GM19240 (cell line): ENCODE data around the gene HS1BP3.

Experiments
- DNase-seq: peaks from one replicate; pipeline ENCODE4 v3.0.0; 2011; ENCODE audit warnings: low spot score; ENCODE audit not compliant: insufficient read length

Gene HS1BP3

DNA sequence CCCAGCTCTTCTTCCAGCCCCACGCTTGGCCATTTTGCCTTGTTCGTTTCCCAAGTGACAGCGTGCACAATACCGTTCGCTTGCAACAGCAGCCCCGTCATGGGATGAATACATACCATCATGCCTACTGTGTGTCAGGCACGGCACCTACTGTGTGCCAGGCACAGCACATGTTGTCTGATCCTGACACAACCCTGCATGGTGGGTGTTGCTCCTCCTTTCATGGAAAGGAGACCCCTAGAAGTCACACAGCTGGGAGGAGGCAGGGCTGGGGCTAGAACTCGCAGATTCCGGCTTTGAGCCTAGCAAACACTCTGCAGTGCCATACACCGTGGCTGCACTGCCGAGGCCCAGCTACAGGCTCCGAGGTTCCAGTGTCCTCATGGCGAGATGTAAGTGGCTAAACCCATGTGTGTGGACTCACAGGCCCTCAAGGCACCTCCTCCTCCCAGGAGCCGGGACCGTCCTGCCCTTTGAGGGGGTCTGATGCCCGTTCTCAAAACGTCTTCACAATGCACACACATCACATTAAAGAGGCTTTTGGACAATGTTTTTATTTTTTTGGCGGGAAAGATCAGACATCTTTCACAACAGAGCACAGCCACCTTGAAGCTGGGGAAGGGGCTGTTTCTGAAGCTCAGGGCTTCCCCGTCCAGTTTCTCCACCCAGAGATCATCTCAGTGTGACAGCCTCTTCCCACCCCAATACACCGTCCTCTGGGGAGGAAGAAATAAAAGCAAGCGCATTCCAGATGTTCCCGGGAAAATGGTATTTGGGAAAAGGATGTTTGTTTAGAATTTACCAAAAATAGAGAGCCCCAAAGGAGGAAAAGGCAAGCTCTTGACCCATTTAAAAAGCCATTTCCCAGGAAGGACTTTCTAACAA, 64.9 kb downstream of the HS1BP3 start:
- no peak for DNase-seq

GRCh38 chr2:20585359-20585709, 65.6 kb downstream of the HS1BP3 start:
- DNase-seq, result no peak

DNA sequence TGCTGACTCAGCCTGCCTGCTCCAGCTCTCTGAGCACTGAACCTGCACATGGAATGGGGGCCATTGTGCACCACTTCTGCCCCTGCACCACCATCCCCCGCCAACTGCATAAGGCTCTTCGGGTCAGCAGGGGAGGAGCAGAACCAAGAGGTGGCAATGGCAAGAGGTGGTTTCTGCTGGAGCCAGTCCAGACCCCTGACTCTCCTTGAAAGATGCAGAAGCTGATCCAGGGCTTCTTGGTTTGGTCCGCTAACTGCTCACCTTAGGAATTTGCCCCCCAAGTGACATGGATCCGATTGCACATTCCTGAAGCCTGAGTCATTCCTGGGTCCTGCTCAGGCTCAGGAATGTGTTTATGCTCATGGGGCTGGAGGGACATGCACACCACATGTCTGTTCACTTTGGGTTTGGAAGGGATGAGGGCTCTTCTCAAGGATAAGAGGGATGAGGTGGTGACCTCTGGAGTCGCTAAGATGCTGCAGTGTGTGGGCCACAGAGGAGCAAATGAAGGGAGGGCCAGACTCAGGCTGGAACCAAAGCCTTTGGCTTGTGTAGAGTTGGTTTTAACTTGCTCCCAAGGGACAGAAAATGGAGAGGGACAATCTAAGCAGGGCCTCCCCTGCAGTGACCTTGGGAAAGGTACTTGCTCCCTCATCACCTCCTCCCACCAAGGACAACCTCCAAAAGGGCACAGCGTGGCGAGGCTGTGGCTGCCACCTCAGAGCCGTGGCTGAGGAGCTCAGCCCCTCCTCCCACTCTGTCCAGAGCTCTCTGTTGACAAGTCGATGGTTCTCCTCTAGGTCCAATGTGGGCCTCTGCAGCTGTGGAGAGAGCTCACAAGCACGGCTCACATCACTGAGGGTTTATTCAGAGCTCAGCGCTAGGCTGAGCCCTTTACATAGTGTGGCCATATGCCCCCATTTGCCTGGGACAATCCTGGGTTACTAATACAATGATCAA, 66.2 kb downstream of the HS1BP3 start:
- DNase-seq, result no peak

- no peak for DNase-seq
Measured at GRCh38 chr2:20584045-20584398, 66.9 kb downstream of the HS1BP3 start.

DNA sequence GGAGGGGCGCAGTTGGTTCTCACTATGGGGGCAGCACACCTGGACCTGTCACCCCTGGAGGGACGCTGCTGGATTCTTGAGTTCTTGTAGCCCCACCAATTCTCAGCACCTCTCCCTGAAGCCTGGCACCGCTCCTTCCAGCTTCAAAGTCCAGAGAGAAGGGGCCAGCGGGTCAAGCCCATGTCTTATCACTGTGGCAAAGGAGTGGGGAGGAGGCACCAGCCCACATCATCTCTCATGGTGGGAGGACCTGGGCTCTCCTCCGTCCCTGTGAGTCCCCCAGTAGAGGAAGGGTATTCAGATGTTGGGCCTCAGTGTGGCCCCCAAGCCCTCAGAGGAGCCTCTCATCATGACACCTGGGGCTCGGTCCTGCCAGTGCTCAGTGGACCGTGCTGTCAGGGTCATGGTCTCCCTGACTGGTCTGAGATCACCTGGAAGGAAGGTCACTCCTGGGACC, 67.4 kb downstream of the HS1BP3 start:
- DNase-seq, result no peak

- DNase-seq, result no peak
Measured at GRCh38 chr2:20582600-20583221, 68.2 kb downstream of the HS1BP3 start.

DNA sequence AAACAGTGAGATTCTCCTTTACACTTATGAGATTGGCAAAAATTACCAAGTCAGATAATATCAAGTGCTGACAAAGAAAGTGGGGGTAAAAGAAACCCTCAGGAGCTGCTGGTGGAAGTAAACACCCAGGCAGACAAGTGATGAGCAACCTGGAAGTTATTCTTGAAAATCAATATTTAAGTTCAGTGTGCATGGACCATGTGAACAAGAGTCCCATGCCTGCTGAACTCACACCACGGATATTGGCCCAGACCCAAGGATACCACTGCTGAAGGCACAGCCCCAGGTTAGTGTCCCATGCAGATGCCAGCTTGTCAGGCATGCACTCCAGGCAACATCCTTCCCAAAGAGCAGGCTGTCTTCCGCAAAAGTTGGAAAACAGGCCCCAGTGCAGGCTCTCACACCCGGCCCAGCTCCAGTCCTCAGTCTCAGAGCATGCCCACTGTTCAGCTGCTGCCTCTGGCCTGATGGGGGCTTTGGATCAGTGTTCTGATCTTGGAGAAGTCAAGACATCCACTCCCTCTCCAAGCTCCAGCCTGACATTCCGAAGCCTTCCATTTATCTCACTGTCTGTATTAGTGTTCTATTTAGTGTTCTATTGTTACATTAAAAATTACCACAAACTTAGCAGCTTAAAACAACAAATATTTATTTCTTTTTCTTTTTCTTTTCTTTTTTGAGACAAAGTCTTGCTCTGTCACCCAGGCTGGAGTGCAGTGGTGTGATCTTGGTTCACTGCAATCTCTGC, 70.0 kb downstream of the HS1BP3 start:
- DNase-seq, result no peak

GRCh38 chr2:20579866-20580265, 71.0 kb downstream of the HS1BP3 start:
- DNase-seq, result no peak

DNA sequence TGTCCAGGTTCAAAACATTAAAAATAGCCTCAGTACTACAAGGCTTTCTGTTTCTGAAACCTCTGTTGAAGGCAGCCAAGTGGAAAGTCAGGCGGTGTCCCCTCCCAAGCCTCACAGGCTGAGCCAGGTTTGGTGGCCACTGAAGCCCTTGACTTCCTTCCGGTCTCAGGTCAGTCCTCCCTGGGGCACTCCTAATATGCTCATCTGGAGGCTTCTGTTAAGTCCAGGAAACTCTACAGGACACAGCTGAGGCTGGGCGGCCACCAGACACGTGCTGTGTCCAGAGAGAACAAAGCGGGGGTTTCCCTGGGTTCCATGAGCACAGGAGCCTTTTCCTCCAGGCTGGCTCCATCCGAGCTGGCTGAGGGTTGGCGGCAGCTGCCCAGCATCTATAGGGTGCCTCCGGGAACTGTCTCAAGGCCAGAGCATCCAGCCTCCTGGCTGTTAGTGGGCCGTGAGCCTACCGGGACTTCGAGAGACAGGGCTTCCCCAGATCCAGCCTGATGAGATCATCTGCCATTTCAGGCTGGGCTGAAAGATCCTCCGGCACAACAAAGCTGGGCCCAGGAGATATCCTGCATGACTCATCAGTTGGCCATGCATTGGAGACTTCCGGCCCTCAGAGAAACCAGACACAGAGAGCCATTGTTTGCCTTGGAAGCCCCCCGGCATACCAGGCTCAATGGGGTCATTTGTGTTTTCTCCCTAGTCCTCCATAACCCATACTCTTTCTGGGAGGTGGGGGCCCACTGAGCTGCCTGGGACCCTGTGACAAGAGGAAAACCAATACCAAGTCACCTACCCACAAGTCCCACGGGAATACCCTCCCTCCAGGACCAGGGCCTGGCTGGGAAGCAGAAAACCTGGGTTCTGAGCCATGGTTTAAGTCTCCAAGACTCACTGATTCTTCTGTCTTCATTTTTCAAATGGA, 71.7 kb downstream of the HS1BP3 start:
- peak; percentile 43 for DNase-seq

DNA sequence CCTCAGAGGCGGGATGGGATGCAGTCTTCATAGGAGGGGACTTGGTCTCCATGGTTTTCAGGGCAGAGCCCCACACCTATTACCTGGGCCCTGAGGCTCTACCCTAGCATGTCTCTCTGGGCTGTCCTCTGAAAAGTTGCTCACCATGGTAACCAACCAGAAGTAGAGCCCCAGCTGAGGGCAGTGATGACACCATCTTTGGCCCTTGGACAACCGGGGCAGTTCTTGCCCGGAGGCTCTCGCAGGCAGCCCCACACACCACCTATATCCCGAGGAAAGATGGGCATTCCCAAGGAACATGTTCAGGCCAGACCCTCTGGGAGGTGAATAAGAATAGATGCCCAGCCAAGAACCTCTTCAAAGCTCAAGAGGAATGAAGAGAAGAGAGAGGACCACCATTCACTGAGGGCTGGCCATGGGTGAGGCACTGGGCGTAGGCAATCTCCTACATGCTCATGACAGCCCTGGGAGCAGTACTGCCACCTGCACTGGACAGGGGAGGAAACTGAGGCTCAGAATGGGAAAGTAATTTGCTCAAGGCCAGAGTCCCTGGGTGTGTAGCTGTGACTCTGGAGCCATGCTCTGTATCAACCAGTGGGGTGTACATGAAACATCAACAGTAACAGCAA, 72.5 kb downstream of the HS1BP3 start:
- DNase-seq, result no peak

DNA sequence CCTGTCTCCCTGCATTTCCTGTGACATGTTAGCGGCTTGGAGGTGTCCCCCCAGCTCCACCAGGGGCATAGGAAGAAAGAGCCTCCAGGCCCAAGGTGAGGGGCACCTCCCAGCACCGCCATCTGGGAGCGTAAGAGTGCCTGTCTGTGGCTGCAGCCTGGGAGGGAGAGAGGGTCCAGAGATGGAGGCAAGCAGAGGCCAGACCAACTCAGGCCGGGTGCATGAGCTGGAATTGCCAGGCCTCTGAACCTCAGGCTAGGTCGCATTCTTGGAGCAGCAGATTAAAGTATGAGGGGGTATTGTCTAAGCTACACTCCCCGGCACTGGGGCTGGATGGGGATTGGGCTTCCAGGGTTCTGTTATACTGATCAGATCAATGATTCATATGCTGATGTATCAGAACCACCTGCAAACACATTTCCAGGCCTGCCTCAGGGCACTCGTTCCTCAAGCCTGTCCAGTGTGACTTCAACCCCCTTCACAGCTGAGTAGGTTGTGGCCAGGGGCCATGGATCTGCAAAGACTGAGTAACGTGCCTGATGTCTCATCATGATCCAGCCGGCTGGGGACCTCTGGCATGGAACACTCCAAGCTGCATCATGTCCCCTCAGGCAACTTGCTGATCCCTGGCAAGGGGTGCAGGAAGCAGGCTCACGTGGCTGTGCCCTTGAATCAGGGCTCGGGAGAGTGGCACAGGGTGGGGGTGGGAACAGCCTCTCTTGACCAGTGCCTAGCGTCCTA, 73.2 kb downstream of the HS1BP3 start:
- DNase-seq, result no peak

DNA sequence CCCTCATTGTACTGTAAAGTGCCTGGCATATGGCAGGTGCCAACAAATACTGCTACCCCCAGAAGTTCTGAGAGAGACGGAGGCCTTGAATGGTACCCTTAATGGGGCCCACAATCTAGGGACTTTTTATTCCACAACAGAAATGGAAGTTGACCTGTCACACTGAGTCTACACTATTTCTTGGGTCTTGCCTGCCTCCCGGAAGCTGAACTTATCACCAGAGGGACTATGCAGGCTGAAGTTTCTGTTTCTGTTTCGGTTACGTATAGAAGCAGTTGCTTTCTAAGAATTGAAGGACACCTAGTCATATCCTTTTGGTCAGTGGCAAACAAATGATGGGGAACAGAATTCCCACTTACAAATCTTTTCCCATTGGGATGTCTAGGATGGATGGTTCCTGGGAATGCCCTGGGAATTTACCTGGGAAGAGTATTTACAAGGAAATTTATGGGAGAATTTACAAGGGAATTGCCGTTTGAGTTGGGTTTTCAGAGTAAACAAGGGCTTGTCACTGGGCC, 74.2 kb downstream of the HS1BP3 start:
- peak; percentile 50 for DNase-seq

GRCh38 chr2:20575935-20576597, 74.8 kb downstream of the HS1BP3 start:
- DNase-seq, result no peak

DNA sequence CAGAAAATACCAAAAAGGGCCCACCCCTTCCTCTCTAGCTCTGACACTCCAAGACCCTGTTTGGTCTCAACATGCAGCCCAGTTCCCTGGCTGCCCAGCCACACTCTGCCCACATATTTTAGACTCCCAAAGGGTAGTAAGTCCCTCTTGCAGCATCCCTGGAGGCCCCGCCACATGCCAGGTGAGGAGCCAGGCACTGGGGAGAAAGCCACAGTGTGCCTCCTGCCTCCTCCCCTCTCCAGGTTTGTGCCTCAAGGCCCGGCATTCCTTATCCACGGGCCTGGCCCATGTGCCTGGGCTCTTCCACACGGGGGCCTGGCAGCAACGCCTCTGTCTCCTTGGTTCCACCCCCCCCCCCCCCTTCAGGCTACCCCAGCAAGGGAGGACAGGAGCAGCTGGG, 75.5 kb downstream of the HS1BP3 start:
- no peak for DNase-seq

GRCh38 chr2:20574930-20575329, 76.0 kb downstream of the HS1BP3 start:
- DNase-seq, result no peak

GRCh38 chr2:20574423-20574911, 76.4 kb downstream of the HS1BP3 start:
- no peak for DNase-seq

DNA sequence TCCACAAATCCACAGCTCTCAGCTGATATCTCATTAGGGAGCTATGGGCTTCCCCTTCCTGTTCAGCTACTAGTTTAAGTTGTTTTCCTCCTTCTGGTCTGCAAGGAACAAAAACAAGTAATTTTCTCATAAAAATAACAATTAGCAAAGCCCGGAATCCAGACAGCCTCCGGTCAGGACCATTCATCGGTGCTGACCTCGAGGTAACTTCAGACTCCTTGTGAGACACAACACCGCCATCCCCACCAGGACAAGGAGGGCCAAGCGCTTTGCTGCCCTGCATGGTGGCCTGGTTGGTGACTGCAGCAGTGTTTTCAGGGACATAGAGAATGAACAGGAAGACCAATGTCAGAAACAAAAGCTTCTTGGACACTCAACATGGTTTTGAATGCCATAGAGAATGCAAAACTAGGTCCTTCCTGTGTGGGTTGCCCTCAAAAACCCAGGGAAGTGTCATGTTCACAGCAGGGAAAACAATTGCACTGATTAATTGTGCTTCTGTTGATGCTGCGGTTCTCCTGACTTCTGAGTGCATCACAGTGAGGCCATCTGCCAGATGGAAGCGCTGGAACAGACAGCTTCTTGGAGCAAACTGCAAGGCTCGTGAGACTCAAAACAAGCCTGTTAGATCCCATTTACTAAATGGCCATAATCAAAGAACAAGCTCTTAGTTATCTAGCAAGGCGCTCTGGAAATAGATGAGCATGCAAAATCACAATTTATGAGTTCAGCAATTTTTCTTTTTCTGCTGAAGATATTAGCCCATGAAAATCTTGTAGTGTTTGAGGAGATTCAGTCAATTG, 77.1 kb downstream of the HS1BP3 start:
- DNase-seq, result no peak
